ENCODE data around the gene FRAS1.
"Not testable (repeated sequence)": the region's sequence is repeated elsewhere in the genome, so short reads cannot be mapped to it uniquely, and the experiment has no call there.

The FRAS1 gene

GRCh38 chr4:78167510-78167909 is 110.4 kb downstream of the FRAS1 start:
- DNase-seq = no peak

- DNase-seq = no peak
Observed at GRCh38 chr4:78168029-78168428, 110.9 kb downstream of the FRAS1 start.

- no peak for DNase-seq
Observed at GRCh38 chr4:78169728-78170127, 112.6 kb downstream of the FRAS1 start.

GRCh38 chr4:78171482-78171881 is 114.4 kb downstream of the FRAS1 start:
- no peak for DNase-seq

GRCh38 chr4:78174891-78175290 is 117.8 kb downstream of the FRAS1 start:
- DNase-seq = no peak

GRCh38 chr4:78179196-78179595 is 122.1 kb downstream of the FRAS1 start:
- no peak for DNase-seq

GRCh38 chr4:78181681-78182234 is 124.6 kb downstream of the FRAS1 start:
- not testable (repeated sequence) for DNase-seq

GRCh38 chr4:78184584-78184983 is 127.5 kb downstream of the FRAS1 start:
- no peak for DNase-seq

- DNase-seq = no peak
Observed at GRCh38 chr4:78185117-78185516, 128.0 kb downstream of the FRAS1 start.

GRCh38 chr4:78186597-78187543 is 129.7 kb downstream of the FRAS1 start:
- no peak for DNase-seq

GRCh38 chr4:78190068-78190467 is 132.9 kb downstream of the FRAS1 start:
- no peak for DNase-seq

- DNase-seq = no peak
Observed at GRCh38 chr4:78190595-78190994, 133.5 kb downstream of the FRAS1 start.

- no peak for DNase-seq
Observed at GRCh38 chr4:78197947-78198346, 140.8 kb downstream of the FRAS1 start.

GRCh38 chr4:78199984-78200383 is 142.9 kb downstream of the FRAS1 start:
- no peak for DNase-seq

GRCh38 chr4:78200949-78201348 is 143.8 kb downstream of the FRAS1 start:
- no peak for DNase-seq

GRCh38 chr4:78204176-78204575 is 147.1 kb downstream of the FRAS1 start:
- no peak for DNase-seq

- peak; percentile 95 for DNase-seq
Observed at GRCh38 chr4:78205591-78205990, 148.5 kb downstream of the FRAS1 start.

GRCh38 chr4:78207541-78207940 is 150.4 kb downstream of the FRAS1 start:
- DNase-seq = no peak

- DNase-seq = peak; percentile 94
Observed at GRCh38 chr4:78207951-78208350, 150.8 kb downstream of the FRAS1 start.

- DNase-seq = not testable (repeated sequence)
Observed at GRCh38 chr4:78208896-78209295, 151.8 kb downstream of the FRAS1 start.

- no peak for DNase-seq
Observed at GRCh38 chr4:78210694-78211410, 153.7 kb downstream of the FRAS1 start.

- DNase-seq = no peak
Observed at GRCh38 chr4:78213218-78213617, 156.1 kb downstream of the FRAS1 start.

GRCh38 chr4:78214078-78214477 is 157.0 kb downstream of the FRAS1 start:
- no peak for DNase-seq

GRCh38 chr4:78217557-78217956 is 160.4 kb downstream of the FRAS1 start:
- no peak for DNase-seq
